ENCODE results near the gene FRMD5.

- TF ChIP-seq CTCF (IDR thresholded peaks at IDR 0.05 in 2 of 3, conservative IDR thresholded peaks at IDR 0.05 in 1 of 3; ENCODE audit: borderline replicate concordance in 1 of 3, insufficient read depth in 1 of 3, low read depth in 2 of 3, low read length in 2 of 3) (no peak), POLR2A (IDR thresholded peaks at IDR 0.05; ENCODE audit: borderline replicate concordance, extremely low read depth, insufficient read depth, insufficient read length) (no peak), CEBPB (IDR thresholded peaks at IDR 0.05; ENCODE audit: low read depth) (no peak), EZH2 (IDR thresholded peaks at IDR 0.05) (no peak), RAD21 (IDR thresholded peaks at IDR 0.05; ENCODE audit: low read depth) (no peak), EGR1 (IDR thresholded peaks at IDR 0.05; ENCODE audit: low read depth) (no peak), EZH2phosphoT487 (IDR thresholded peaks at IDR 0.05; ENCODE audit: borderline replicate concordance) (no peak), ZNF274 (IDR thresholded peaks at IDR 0.05; ENCODE audit: low read depth, low read length) (no peak), MAX (IDR thresholded peaks at IDR 0.05) (no peak), JUND (IDR thresholded peaks at IDR 0.05) (no peak), YY1 (IDR thresholded peaks at IDR 0.05; ENCODE audit: extremely low read depth, insufficient replicate concordance, low read depth, low read length) (no peak), REST (IDR thresholded peaks at IDR 0.05; ENCODE audit: low read depth) (no peak)
These were observed 41.7 kb downstream of the FRMD5 start for GRCh38 chr15:44153352-44153751.
